GM13976 (cell line): ENCODE data around the gene POLE.

ENCODE experiments used
- DNase-seq: peaks from one replicate; pipeline ENCODE4 v3.0.0; 2012; ENCODE audit warnings: low spot score
- CTCF ChIP-seq: IDR thresholded peaks from 2 replicates; pipeline ENCODE4 v1.5.1; 2012; ENCODE audit warnings: borderline replicate concordance, mild to moderate bottlenecking; ENCODE audit not compliant: insufficient read depth; ENCODE audit errors: extremely low read depth, missing control alignments, control extremely low read depth
- in situ Hi-C: fragments of 300-500 bp; cut with MboI; formaldehyde crosslinking; loops from one replicate; pipeline ENCODE4 v1.12.0; 2022; ENCODE audit warnings: low sequenced_read_pairs, mixed read lengths, inconsistent platforms; ENCODE audit not compliant: unreplicated experiment

POLE gene

GRCh38 chr12:132648616-132649225 lies 38.4 kb downstream of the POLE start:
- DNase-seq, result no peak
- in situ Hi-C loops, result no loop called here
- no peak for TF ChIP-seq CTCF

GRCh38 chr12:132647858-132648257 lies 39.3 kb downstream of the POLE start:
- no peak for TF ChIP-seq CTCF
- in situ Hi-C loops, result no loop called here
- no peak for DNase-seq

GRCh38 chr12:132646850-132647249 lies 40.3 kb downstream of the POLE start:
- in situ Hi-C loops, result no loop called here
- TF ChIP-seq CTCF, result no peak
- DNase-seq, result no peak

- in situ Hi-C loops, result no loop called here
- no peak for DNase-seq
- TF ChIP-seq CTCF, result no peak
These were observed 44.0 kb downstream of the POLE start for GRCh38 chr12:132642846-132643835.

- in situ Hi-C loops, result no loop called here
These were observed 45.1 kb downstream of the POLE start for GRCh38 chr12:132641811-132642650.

More at GRCh38 chr12:132641811-132642650, 45.1 kb downstream of the POLE start:
- DNase-seq, result no peak
- TF ChIP-seq CTCF, result no peak
